Gastroesophageal sphincter (tissue), 4 donors: Measurements from ENCODE around the gene TMED8. TPM values are rescaled to one million over a fixed set of nuclear protein-coding genes. Genes with fewer than 3 reads are reported as not detected.

Source experiments
- ATAC-seq: fragments of 150-250 bp; one replicate; pipeline ENCODE4 v1.9.1; 2016; ENCODE audit warnings: mild to moderate bottlenecking, moderate library complexity
- H3K27ac ChIP-seq, 4 donors: fragments of 200-600 bp; sonication (generic) in 3 of 4; 1 replicate in 3 of 4; 2 replicates in 1 of 4; pipeline ENCODE4 v1.5.1; 2016 to 2019
- H3K27me3 ChIP-seq: fragments of 200-600 bp; sonication (generic); one replicate; pipeline ENCODE4 v1.5.1; 2019
- H3K36me3 ChIP-seq, 2 donors: fragments of 200-600 bp; sonication (generic); one replicate each; pipeline ENCODE4 v1.5.1; 2019; ENCODE audit warnings: control low read depth in 1 of 2
- H3K4me1 ChIP-seq, 3 donors: fragments of 200-600 bp; sonication (generic); 1 replicate in 2 of 3; 2 replicates in 1 of 3; pipeline ENCODE4 v1.5.1; 2016 to 2019; ENCODE audit warnings: control low read depth in 2 of 3
- H3K4me3 ChIP-seq, 2 donors: fragments of 200-600 bp; sonication (generic); one replicate each; pipeline ENCODE4 v1.5.1; 2019; ENCODE audit warnings: mild to moderate bottlenecking in 1 of 2, moderate library complexity in 1 of 2
- H3K9me3 ChIP-seq, 3 donors: fragments of 200-600 bp; sonication (generic); one replicate each; pipeline ENCODE4 v1.5.1; 2017 to 2019; ENCODE audit warnings: control low read depth in 2 of 3
- CTCF ChIP-seq, 4 experiments: fragments of 200-600 bp in 2 of 4; fragments of 450-650 bp in 2 of 4; sonication (generic) in 1 of 4; IDR thresholded peaks; one replicate each; pipeline ENCODE4 v1.5.1; 2017 to 2019; ENCODE audit warnings: antibody characterized with exemption in 4 of 4, mild to moderate bottlenecking in 2 of 4, moderate library complexity in 2 of 4
- EP300 ChIP-seq: sonication (generic); formaldehyde crosslinking; IDR thresholded peaks from one replicate; pipeline ENCODE4 v1.6.1; 2017; ENCODE audit warnings: antibody characterized with exemption, mild to moderate bottlenecking
- POLR2A ChIP-seq, 2 donors: fragments of 450-650 bp; IDR thresholded peaks; one replicate each; pipeline ENCODE4 v1.6.1; 2017; ENCODE audit warnings: antibody characterized with exemption in 2 of 2, mild to moderate bottlenecking in 2 of 2, moderate library complexity in 1 of 2
- POLR2AphosphoS5 ChIP-seq: sonication (generic); formaldehyde crosslinking; IDR thresholded peaks from one replicate; pipeline ENCODE4 v1.6.1; 2017; ENCODE audit warnings: antibody characterized with exemption
- WGBS, 2 donors: methylation state at CpG; one replicate each; pipeline ENCODE4 v1.1.5; 2018; ENCODE audit warnings: low coverage in 1 of 2; 5-methylcytosine and 5-hydroxymethylcytosine counted together
- total RNA-seq, 4 donors: library from RNA; depleted of rRNA; stranded (reverse); fragments of >200 nt; gene quantifications; one replicate each; pipeline ENCODE4 v1.1.0, GENCODE V29; 2016

The TMED8 gene
- total RNA-seq, 4 donors from 2014 or later: 16.6 to 21.4 (median 20.7) TPM

- Histone ChIP-seq H3K4me3 (no peak overlapping the region), H3K36me3 (no peaks in the 10 kb centered on the region), H3K9me3 (no peaks in the 10 kb centered on the region), H3K4me1 (peaks cover 0 to 23% (median 9%) of the 10 kb centered on the region in 3 donors), H3K27me3 (no peaks in the 10 kb centered on the region), H3K27ac (no peak overlapping the region)
- ATAC-seq: no peak
- TF ChIP-seq POLR2AphosphoS5 (no peak), EP300 (no peak), POLR2A (IDR thresholded peaks at IDR 0.05) (no peak), CTCF (IDR thresholded peaks at IDR 0.05) (no peak)
- WGBS, 2 donors: 87 to 89% methylated on average over 6 of the region's 6 CpGs
These were observed 1.8 kb upstream of the TMED8 start for GRCh38 chr14:77378701-77379100.

GRCh38 chr14:77377502-77377844 is 579 bp upstream of the TMED8 start:
- H3K27ac ChIP-seq: peak overlapping the region in 3 of 4 donors; percentile 85 to 90 (median 87)
- no peak for ATAC-seq
- WGBS, 2 donors: 14% methylated on average over 8 to 9 of the region's 10 CpGs

GRCh38 chr14:77375973-77376770 is 722 bp downstream of the TMED8 start:
- peak; percentile 2 for ATAC-seq
- Histone ChIP-seq H3K4me3 (peak overlapping the region; percentile 73 to 78), H3K27me3 (no peaks in the 10 kb centered on the region), H3K4me1 (peaks cover 0 to 27% (median 9%) of the 10 kb centered on the region in 3 donors), H3K27ac (peak overlapping the region; percentile 44 to 90 (median 86)), H3K36me3 (no peaks in the 10 kb centered on the region), H3K9me3 (no peaks in the 10 kb centered on the region)
- 10 to 12% methylated on average over 12 to 15 of the region's 24 CpGs for WGBS, 2 donors
- TF ChIP-seq POLR2A (IDR thresholded peaks at IDR 0.05) (no peak), CTCF (IDR thresholded peaks at IDR 0.05) (no peak), EP300 (no peak), POLR2AphosphoS5 (no peak)

More at GRCh38 chr14:77377502-77377844, 579 bp upstream of the TMED8 start:
- Histone ChIP-seq H3K4me1 (peaks cover 0 to 24% (median 9%) of the 10 kb centered on the region in 3 donors), H3K36me3 (no peaks in the 10 kb centered on the region), H3K9me3 (no peaks in the 10 kb centered on the region), H3K27me3 (no peaks in the 10 kb centered on the region), H3K4me3 (peak overlapping the region; percentile 73 to 78)
- TF ChIP-seq EP300 (no peak), CTCF (IDR thresholded peaks at IDR 0.05) (no peak), POLR2A (IDR thresholded peaks at IDR 0.05) (no peak), POLR2AphosphoS5 (no peak)

GRCh38 chr14:77375164-77375950 is 1.5 kb downstream of the TMED8 start:
- Histone ChIP-seq H3K9me3 (no peaks in the 10 kb centered on the region), H3K4me3 (peak overlapping the region in 1 of 2 donors; percentile 73), H3K4me1 (peaks cover 0 to 27% (median 9%) of the 10 kb centered on the region in 3 donors), H3K27me3 (no peaks in the 10 kb centered on the region), H3K27ac (no peak overlapping the region), H3K36me3 (no peaks in the 10 kb centered on the region)
- TF ChIP-seq POLR2AphosphoS5: no peak
- no peak for TF ChIP-seq EP300
- no peak for TF ChIP-seq POLR2A (IDR thresholded peaks at IDR 0.05)
- TF ChIP-seq CTCF (IDR thresholded peaks at IDR 0.05): no peak
- no peak for ATAC-seq
- 73 to 77% methylated on average over 9 of the region's 9 CpGs for WGBS, 2 donors
